Keratinocyte (primary cell): Measurements from ENCODE around the gene RNPEPL1. TPM values are rescaled to one million over a fixed set of nuclear protein-coding genes. Genes with fewer than 3 reads are reported as not detected.

Experiments used
- DNase-seq: peaks from one replicate; pipeline ENCODE4 v3.0.0-alpha.2; 2011; ENCODE audit warnings: low read depth, missing footprints, low spot score
- FAIRE-seq: peaks from 2 replicates; lab custom pipeline; 2011; peaks lifted over from hg19 to GRCh38; lab: Jason Lieb, UNC
- H2AFZ ChIP-seq: 2 replicates; pipeline ENCODE4 v1.6.0; 2012; ENCODE audit warnings: low read length, control low read depth, inconsistent platforms; ENCODE audit not compliant: control insufficient read depth
- H3K27ac ChIP-seq: 2 replicates; pipeline ENCODE4 v1.5.1; 2011; ENCODE audit warnings: low read length; ENCODE audit not compliant: control insufficient read depth, insufficient read depth
- H3K27me3 ChIP-seq: 3 replicates; pipeline ENCODE4 v1.6.0; 2011; ENCODE audit warnings: low read length; ENCODE audit not compliant: control insufficient read depth, insufficient read depth; ENCODE audit errors: extremely low read depth
- H3K36me3 ChIP-seq, 2 experiments: 2 replicates in 1 of 2; 3 replicates in 1 of 2; pipeline ENCODE4 v1.5.1; 2011; ENCODE audit warnings: low read length in 2 of 2, mild to moderate bottlenecking in 1 of 2; ENCODE audit not compliant: control insufficient read depth in 2 of 2, insufficient read depth in 2 of 2; ENCODE audit errors: extremely low read depth in 1 of 2
- H3K4me1 ChIP-seq: 3 replicates; pipeline ENCODE4 v1.5.1; 2011; ENCODE audit warnings: low read length; ENCODE audit not compliant: control insufficient read depth, insufficient read depth; ENCODE audit errors: extremely low read depth
- H3K4me2 ChIP-seq: 3 replicates; pipeline ENCODE4 v1.6.0; 2011; ENCODE audit warnings: low read depth, low read length; ENCODE audit not compliant: control insufficient read depth, insufficient read depth; ENCODE audit errors: extremely low read depth
- H3K4me3 ChIP-seq, 3 experiments: fragments of 200-600 bp in 1 of 3; sonication (generic) in 1 of 3; 2 replicates in 2 of 3; 3 replicates in 1 of 3; pipeline ENCODE4 v1.5.1; 2011 to 2016; ENCODE audit warnings: low read length in 3 of 3, mild to moderate bottlenecking in 3 of 3, control low read depth in 2 of 3, inconsistent platforms in 1 of 3, low read depth in 1 of 3, mixed read lengths in 1 of 3, mixed run types in 1 of 3, moderate library complexity in 1 of 3; ENCODE audit not compliant: control insufficient read depth in 2 of 3, insufficient read depth in 2 of 3; ENCODE audit errors: extremely low read depth in 1 of 3
- H3K79me2 ChIP-seq: 2 replicates; pipeline ENCODE4 v1.6.0; 2012; ENCODE audit warnings: low read length; ENCODE audit not compliant: control insufficient read depth, insufficient read depth
- H3K9ac ChIP-seq: 3 replicates; pipeline ENCODE4 v1.6.0; 2011; ENCODE audit warnings: low read length; ENCODE audit not compliant: control insufficient read depth, insufficient read depth; ENCODE audit errors: extremely low read depth
- H3K9me1 ChIP-seq: 3 replicates; pipeline ENCODE4 v1.6.0; 2011; ENCODE audit warnings: low read length; ENCODE audit not compliant: control insufficient read depth, insufficient read depth; ENCODE audit errors: extremely low read depth
- H3K9me3 ChIP-seq: 2 replicates; pipeline ENCODE4 v1.5.1; 2012; ENCODE audit warnings: low read depth, low read length; ENCODE audit not compliant: control insufficient read depth
- H4K20me1 ChIP-seq: 3 replicates; pipeline ENCODE4 v1.6.0; 2011; ENCODE audit warnings: low read length; ENCODE audit not compliant: control insufficient read depth, insufficient read depth; ENCODE audit errors: extremely low read depth
- CTCF ChIP-seq, 3 experiments: IDR thresholded peaks in 1 of 3; conservative IDR thresholded peaks in 1 of 3; optimal IDR thresholded peaks in 1 of 3; 2 replicates in 2 of 3; 3 replicates in 1 of 3; pipeline versions ENCODE3 to v1.5.1; 2011; ENCODE audit warnings: low read length in 3 of 3, mild to moderate bottlenecking in 3 of 3, moderate library complexity in 2 of 3, control low read depth in 1 of 3, inconsistent platforms in 1 of 3; ENCODE audit not compliant: insufficient read depth in 2 of 3; ENCODE audit errors: extremely low read depth in 1 of 3
- EZH2 ChIP-seq: IDR thresholded peaks from one replicate; pipeline ENCODE4 v1.6.1; 2012; ENCODE audit warnings: inconsistent platforms, mild to moderate bottlenecking, low read length, moderate library complexity
- dilution Hi-C: fragments of 300-500 bp; cut with MboI; formaldehyde crosslinking; loops from one replicate; pipeline ENCODE4 v1.7.0; 2020; ENCODE audit warnings: low sequenced_read_pairs; ENCODE audit not compliant: extremely low pct_ligation_motif_present
- polyA plus RNA-seq, 5 experiments: library from polyadenylated mRNA; depleted of rRNA in 3 of 5; stranded (reverse) in 3 of 5; stranded (forward) in 1 of 5; unstranded in 1 of 5; fragments of >200 nt; gene quantifications; 1 replicate in 1 of 5; 2 replicates in 3 of 5; 3 replicates in 1 of 5; pipeline versions ENCODE4 v1.2.1 to v1.2.3, GENCODE V29; 2011 to 2012; ENCODE audit warnings: missing spikeins in 2 of 5, low read depth in 1 of 5, low replicate concordance in 1 of 5

The RNPEPL1 gene
- polyA plus RNA-seq, 1 donor (not counting 4 experiments of a cell fraction or from before 2014, with no cell fraction given), result 3.7 TPM

GRCh38 chr2:240604939-240605716 lies 36.8 kb downstream of the RNPEPL1 start:
- no peak overlapping the region for H2AFZ ChIP-seq
- FAIRE-seq (no peak), DNase-seq (no peak)
- H3K9me3 ChIP-seq, result no peaks in the 10 kb centered on the region
- H3K4me3 ChIP-seq, result no peak overlapping the region
- dilution Hi-C loops, result no loop called here
- no peaks in the 10 kb centered on the region for H3K79me2 ChIP-seq
- no peaks in the 10 kb centered on the region for H3K27me3 ChIP-seq
- H3K27ac ChIP-seq, result no peak overlapping the region
- peaks cover 0 to 3% of the 10 kb centered on the region in 2 experiments for H3K36me3 ChIP-seq
- no peaks in the 10 kb centered on the region for H3K4me1 ChIP-seq
- H3K9me1 ChIP-seq, result no peaks in the 10 kb centered on the region
- TF ChIP-seq CTCF (optimal IDR thresholded peaks at IDR 0.05 in 1 of 3, IDR thresholded peaks at IDR 0.05 in 1 of 3, conservative IDR thresholded peaks at IDR 0.05 in 1 of 3; ENCODE audit: extremely low read depth in 1 of 3, insufficient read depth in 2 of 3, low read length in 3 of 3), result no peak
- no peak for TF ChIP-seq EZH2
- H3K4me2 ChIP-seq, result no peak overlapping the region
- no peak overlapping the region for H3K9ac ChIP-seq
- H4K20me1 ChIP-seq, result no peaks in the 10 kb centered on the region

- H3K4me1 ChIP-seq, result no peaks in the 10 kb centered on the region
- H3K79me2 ChIP-seq, result no peaks in the 10 kb centered on the region
- H2AFZ ChIP-seq, result no peak overlapping the region
- no peak overlapping the region for H3K27ac ChIP-seq
- H3K27me3 ChIP-seq, result no peaks in the 10 kb centered on the region
- H3K36me3 ChIP-seq, result peaks cover 0 to 2% of the 10 kb centered on the region in 2 experiments
- no peak overlapping the region for H3K4me2 ChIP-seq
- H3K4me3 ChIP-seq, result no peak overlapping the region
- FAIRE-seq (no peak), DNase-seq (no peak)
- H3K9me3 ChIP-seq, result no peaks in the 10 kb centered on the region
- TF ChIP-seq CTCF (optimal IDR thresholded peaks at IDR 0.05 in 1 of 3, IDR thresholded peaks at IDR 0.05 in 1 of 3, conservative IDR thresholded peaks at IDR 0.05 in 1 of 3; ENCODE audit: extremely low read depth in 1 of 3, insufficient read depth in 2 of 3, low read length in 3 of 3) (no peak), EZH2 (no peak)
- dilution Hi-C loops, result no loop called here
- H4K20me1 ChIP-seq, result no peaks in the 10 kb centered on the region
- no peak overlapping the region for H3K9ac ChIP-seq
- H3K9me1 ChIP-seq, result no peaks in the 10 kb centered on the region
Observed at GRCh38 chr2:240605867-240606743, 37.8 kb downstream of the RNPEPL1 start.
